ENCODE results near the gene PTPRO.

DNA sequence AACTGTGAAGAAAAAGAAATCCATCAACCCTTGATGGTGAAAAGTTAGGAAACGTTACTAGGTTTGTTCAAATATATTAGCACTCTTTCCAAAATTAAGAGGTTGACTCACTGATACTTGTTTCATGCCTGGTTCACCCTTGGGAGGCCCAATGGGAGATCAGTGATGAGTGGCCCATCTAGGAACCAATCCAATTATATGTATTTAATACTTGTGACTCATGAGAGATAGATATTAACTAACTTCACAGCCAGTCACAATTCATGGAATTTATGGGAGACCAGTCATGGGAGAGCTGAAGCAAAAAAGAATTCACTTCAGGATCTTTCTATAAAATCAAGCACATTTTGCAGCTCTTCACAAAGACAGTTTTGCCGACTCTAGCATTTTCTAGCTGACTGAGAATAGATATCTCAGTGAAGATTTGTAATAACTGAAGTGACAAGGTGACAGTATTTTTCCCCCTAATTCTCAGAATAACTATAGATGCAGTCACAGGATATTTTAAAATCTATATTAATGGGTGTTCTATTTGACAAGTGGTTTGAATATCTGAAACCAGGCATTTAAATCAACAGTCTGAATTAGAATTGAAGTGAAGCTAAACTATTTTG is 236.7 kb downstream of the PTPRO start:
- TF ChIP-seq, protein P1, sequence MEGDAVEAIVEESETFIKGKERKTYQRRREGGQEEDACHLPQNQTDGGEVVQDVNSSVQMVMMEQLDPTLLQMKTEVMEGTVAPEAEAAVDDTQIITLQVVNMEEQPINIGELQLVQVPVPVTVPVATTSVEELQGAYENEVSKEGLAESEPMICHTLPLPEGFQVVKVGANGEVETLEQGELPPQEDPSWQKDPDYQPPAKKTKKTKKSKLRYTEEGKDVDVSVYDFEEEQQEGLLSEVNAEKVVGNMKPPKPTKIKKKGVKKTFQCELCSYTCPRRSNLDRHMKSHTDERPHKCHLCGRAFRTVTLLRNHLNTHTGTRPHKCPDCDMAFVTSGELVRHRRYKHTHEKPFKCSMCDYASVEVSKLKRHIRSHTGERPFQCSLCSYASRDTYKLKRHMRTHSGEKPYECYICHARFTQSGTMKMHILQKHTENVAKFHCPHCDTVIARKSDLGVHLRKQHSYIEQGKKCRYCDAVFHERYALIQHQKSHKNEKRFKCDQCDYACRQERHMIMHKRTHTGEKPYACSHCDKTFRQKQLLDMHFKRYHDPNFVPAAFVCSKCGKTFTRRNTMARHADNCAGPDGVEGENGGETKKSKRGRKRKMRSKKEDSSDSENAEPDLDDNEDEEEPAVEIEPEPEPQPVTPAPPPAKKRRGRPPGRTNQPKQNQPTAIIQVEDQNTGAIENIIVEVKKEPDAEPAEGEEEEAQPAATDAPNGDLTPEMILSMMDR (IDR thresholded peaks at IDR 0.05): no peak
- TF ChIP-seq CBX2 (IDR thresholded peaks at IDR 0.05; ENCODE audit: borderline replicate concordance, low read depth) (no peak), CHD2 (IDR thresholded peaks at IDR 0.05; ENCODE audit: low read length, partially characterized antibody) (no peak), JUNB (IDR thresholded peaks at IDR 0.05) (no peak), RAD21 (conservative IDR thresholded peaks at IDR 0.05 in 1 of 2, IDR thresholded peaks at IDR 0.05 in 1 of 2) (no peak), POLR2A (IDR thresholded peaks at IDR 0.05; ENCODE audit: low read length) (no peak), BHLHE40 (IDR thresholded peaks at IDR 0.05; ENCODE audit: low read depth, low read length) (no peak), ZSCAN20 (CRISPR knock-in tag; IDR thresholded peaks at IDR 0.05) (no peak)
- TF ChIP-seq, protein P2, sequence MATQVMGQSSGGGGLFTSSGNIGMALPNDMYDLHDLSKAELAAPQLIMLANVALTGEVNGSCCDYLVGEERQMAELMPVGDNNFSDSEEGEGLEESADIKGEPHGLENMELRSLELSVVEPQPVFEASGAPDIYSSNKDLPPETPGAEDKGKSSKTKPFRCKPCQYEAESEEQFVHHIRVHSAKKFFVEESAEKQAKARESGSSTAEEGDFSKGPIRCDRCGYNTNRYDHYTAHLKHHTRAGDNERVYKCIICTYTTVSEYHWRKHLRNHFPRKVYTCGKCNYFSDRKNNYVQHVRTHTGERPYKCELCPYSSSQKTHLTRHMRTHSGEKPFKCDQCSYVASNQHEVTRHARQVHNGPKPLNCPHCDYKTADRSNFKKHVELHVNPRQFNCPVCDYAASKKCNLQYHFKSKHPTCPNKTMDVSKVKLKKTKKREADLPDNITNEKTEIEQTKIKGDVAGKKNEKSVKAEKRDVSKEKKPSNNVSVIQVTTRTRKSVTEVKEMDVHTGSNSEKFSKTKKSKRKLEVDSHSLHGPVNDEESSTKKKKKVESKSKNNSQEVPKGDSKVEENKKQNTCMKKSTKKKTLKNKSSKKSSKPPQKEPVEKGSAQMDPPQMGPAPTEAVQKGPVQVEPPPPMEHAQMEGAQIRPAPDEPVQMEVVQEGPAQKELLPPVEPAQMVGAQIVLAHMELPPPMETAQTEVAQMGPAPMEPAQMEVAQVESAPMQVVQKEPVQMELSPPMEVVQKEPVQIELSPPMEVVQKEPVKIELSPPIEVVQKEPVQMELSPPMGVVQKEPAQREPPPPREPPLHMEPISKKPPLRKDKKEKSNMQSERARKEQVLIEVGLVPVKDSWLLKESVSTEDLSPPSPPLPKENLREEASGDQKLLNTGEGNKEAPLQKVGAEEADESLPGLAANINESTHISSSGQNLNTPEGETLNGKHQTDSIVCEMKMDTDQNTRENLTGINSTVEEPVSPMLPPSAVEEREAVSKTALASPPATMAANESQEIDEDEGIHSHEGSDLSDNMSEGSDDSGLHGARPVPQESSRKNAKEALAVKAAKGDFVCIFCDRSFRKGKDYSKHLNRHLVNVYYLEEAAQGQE (IDR thresholded peaks at IDR 0.05): no peak

All from A549 (cell line).